Measurements from ENCODE around the gene CDKAL1.
A peak's percentile ranks its signal among the peaks of the same experiment; 100 is the strongest.
"Not testable (repeated sequence)": the region's sequence is repeated elsewhere in the genome, so short reads cannot be mapped to it uniquely, and the experiment has no call there.

CDKAL1 gene

GRCh38 chr6:20534295-20535262 lies at the start of gene CDKAL1:
TSS of gene CDKAL1 (plus strand) at chr6:20534457. CDS start at chr6:20546351, 11,894 bp downstream.
- DNase-seq = peak; percentile 90

- DNase-seq = no peak
Measured at GRCh38 chr6:20486641-20487040, 47.6 kb upstream of the CDKAL1 start.

- no peak for DNase-seq
Measured at GRCh38 chr6:20487669-20488375, 46.4 kb upstream of the CDKAL1 start.

- no peak for DNase-seq
Measured at GRCh38 chr6:20490591-20490990, 43.7 kb upstream of the CDKAL1 start.

- no peak for DNase-seq
Measured at GRCh38 chr6:20492099-20492498, 42.2 kb upstream of the CDKAL1 start.

- DNase-seq = no peak
Measured at GRCh38 chr6:20497216-20498040, 36.8 kb upstream of the CDKAL1 start.

GRCh38 chr6:20498041-20498385 lies 36.2 kb upstream of the CDKAL1 start:
- DNase-seq = no peak

GRCh38 chr6:20509212-20509611 lies 25.0 kb upstream of the CDKAL1 start:
- no peak for DNase-seq

- no peak for DNase-seq
Measured at GRCh38 chr6:20511852-20512251, 22.4 kb upstream of the CDKAL1 start.

- not testable (repeated sequence) for DNase-seq
Measured at GRCh38 chr6:20525208-20525607, 9.0 kb upstream of the CDKAL1 start.

GRCh38 chr6:20529086-20529448 lies 5.2 kb upstream of the CDKAL1 start:
- DNase-seq = not testable (repeated sequence)

GRCh38 chr6:20532881-20533280 lies 1.4 kb upstream of the CDKAL1 start:
- no peak for DNase-seq

- no peak for DNase-seq
Measured at GRCh38 chr6:20533746-20534294, 437 bp upstream of the CDKAL1 start.

- no peak for DNase-seq
Measured at GRCh38 chr6:20538131-20538662, 3.9 kb downstream of the CDKAL1 start.

GRCh38 chr6:20538907-20539306 lies 4.7 kb downstream of the CDKAL1 start:
- DNase-seq = no peak

GRCh38 chr6:20539387-20539786 lies 5.1 kb downstream of the CDKAL1 start:
- no peak for DNase-seq

- DNase-seq = no peak
Measured at GRCh38 chr6:20540683-20541082, 6.4 kb downstream of the CDKAL1 start.

GRCh38 chr6:20541382-20541781 lies 7.1 kb downstream of the CDKAL1 start:
- no peak for DNase-seq

GRCh38 chr6:20542927-20543602 lies 8.8 kb downstream of the CDKAL1 start:
- DNase-seq = peak; percentile 35

GRCh38 chr6:20548264-20548663 lies 14.0 kb downstream of the CDKAL1 start:
- DNase-seq = no peak

GRCh38 chr6:20549398-20549797 lies 15.1 kb downstream of the CDKAL1 start:
- DNase-seq = not testable (repeated sequence)

GRCh38 chr6:20554326-20554725 lies 20.1 kb downstream of the CDKAL1 start:
- no peak for DNase-seq

All from stimulated activated CD4-positive, alpha-beta T cell treated with anti-CD3 and anti-CD28 coated beads, Interleukin-15, amount 100 ng/mL, for 24 hours (primary cell).